DND-41 (cell line): ENCODE results near the gene ACADS.

Experiments
- ATAC-seq: fragments of 200-7000 bp; cut with Tn5 transposase; 3 replicates; pipeline ENCODE4 v1.9.1; 2021; ENCODE audit warnings: low read depth; ENCODE audit not compliant: insufficient read depth
- DNase-seq: peaks from one replicate; pipeline ENCODE4 v3.0.0-alpha.2; 2020
- H2AFZ ChIP-seq: 2 replicates; pipeline ENCODE4 v1.6.0; 2012; ENCODE audit warnings: low read depth, low read length
- H3K27ac ChIP-seq: 2 replicates; pipeline ENCODE4 v1.5.1; 2012; ENCODE audit warnings: low read length, inconsistent platforms
- H3K27me3 ChIP-seq: fragments of 200-600 bp; sonication (generic); 2 replicates; pipeline ENCODE4 v1.6.0; 2012; ENCODE audit warnings: low read length, mild to moderate bottlenecking, inconsistent platforms; ENCODE audit not compliant: insufficient read depth, poor library complexity
- H3K36me3 ChIP-seq: 2 replicates; pipeline ENCODE4 v1.5.1; 2012; ENCODE audit warnings: low read length, inconsistent platforms; ENCODE audit not compliant: insufficient read depth
- H3K4me1 ChIP-seq: 2 replicates; pipeline ENCODE4 v1.5.1; 2012; ENCODE audit warnings: mild to moderate bottlenecking, low read length; ENCODE audit not compliant: insufficient read depth
- H3K4me2 ChIP-seq: 2 replicates; pipeline ENCODE4 v1.6.0; 2012; ENCODE audit warnings: mild to moderate bottlenecking, moderate library complexity, low read length, inconsistent platforms; ENCODE audit not compliant: insufficient read depth
- H3K4me3 ChIP-seq, 2 experiments: fragments of 200-600 bp in 1 of 2; shearing (Covaris generic) in 1 of 2; 2 replicates each; pipeline ENCODE4 v1.5.1; 2012 to 2016; ENCODE audit warnings: inconsistent platforms in 2 of 2, low read length in 2 of 2, mild to moderate bottlenecking in 2 of 2, low read depth in 1 of 2, moderate library complexity in 1 of 2
- H3K79me2 ChIP-seq: 2 replicates; pipeline ENCODE4 v1.6.0; 2012; ENCODE audit warnings: low read length, inconsistent platforms; ENCODE audit not compliant: insufficient read depth
- H3K9ac ChIP-seq: 2 replicates; pipeline ENCODE4 v1.6.0; 2012; ENCODE audit warnings: low read depth, mild to moderate bottlenecking, inconsistent platforms, low read length, moderate library complexity
- H3K9me3 ChIP-seq: 2 replicates; pipeline ENCODE4 v1.5.1; 2012; ENCODE audit warnings: low read length, moderate library complexity, mild to moderate bottlenecking, inconsistent platforms; ENCODE audit not compliant: insufficient read depth, severe bottlenecking
- H4K20me1 ChIP-seq: 2 replicates; pipeline ENCODE4 v1.6.0; 2012; ENCODE audit warnings: low read length; ENCODE audit not compliant: insufficient read depth
- EZH2 ChIP-seq: IDR thresholded peaks from 3 replicates; pipeline ENCODE4 v1.6.1; 2012; ENCODE audit warnings: borderline replicate concordance, low read depth, mild to moderate bottlenecking, moderate library complexity, low read length, inconsistent platforms; ENCODE audit not compliant: severe bottlenecking
- TF ChIP-seq, protein P1 (sequence below): IDR thresholded peaks from 2 replicates; pipeline ENCODE4 v1.5.1; 2012; ENCODE audit warnings: borderline replicate concordance, low read length, moderate library complexity, mild to moderate bottlenecking; ENCODE audit not compliant: poor library complexity, severe bottlenecking; ENCODE audit errors: extremely low read depth

The ACADS gene, protein sequence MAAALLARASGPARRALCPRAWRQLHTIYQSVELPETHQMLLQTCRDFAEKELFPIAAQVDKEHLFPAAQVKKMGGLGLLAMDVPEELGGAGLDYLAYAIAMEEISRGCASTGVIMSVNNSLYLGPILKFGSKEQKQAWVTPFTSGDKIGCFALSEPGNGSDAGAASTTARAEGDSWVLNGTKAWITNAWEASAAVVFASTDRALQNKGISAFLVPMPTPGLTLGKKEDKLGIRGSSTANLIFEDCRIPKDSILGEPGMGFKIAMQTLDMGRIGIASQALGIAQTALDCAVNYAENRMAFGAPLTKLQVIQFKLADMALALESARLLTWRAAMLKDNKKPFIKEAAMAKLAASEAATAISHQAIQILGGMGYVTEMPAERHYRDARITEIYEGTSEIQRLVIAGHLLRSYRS

GRCh38 chr12:120725659-120726509 lies at the start of gene ACADS:
TSS of gene ACADS (plus strand) at chr12:120725826. CDS start at chr12:120725886, 60 bp downstream.
- Histone ChIP-seq H3K4me3 (peak within 1 kb of the TSS; percentile 54 to 78), H3K9ac (peak within 1 kb of the TSS; percentile 87), H3K4me2 (peak within 1 kb of the TSS; percentile 88), H3K79me2 (peaks cover 9% of the 10 kb centered on the region), H3K36me3 (peaks cover 48% of the 10 kb centered on the region), H3K4me1 (peaks cover 24% of the 10 kb centered on the region), H3K27me3 (no peaks in the 10 kb centered on the region), H4K20me1 (no peaks in the 10 kb centered on the region; the same call in 1 of the 2 replicates), H3K27ac (peak within 1 kb of the TSS; percentile 73), H3K9me3 (no peaks in the 10 kb centered on the region), H2AFZ (peak within 1 kb of the TSS; percentile 83)
- TF ChIP-seq EZH2 = no peak
- TF ChIP-seq, protein P1, sequence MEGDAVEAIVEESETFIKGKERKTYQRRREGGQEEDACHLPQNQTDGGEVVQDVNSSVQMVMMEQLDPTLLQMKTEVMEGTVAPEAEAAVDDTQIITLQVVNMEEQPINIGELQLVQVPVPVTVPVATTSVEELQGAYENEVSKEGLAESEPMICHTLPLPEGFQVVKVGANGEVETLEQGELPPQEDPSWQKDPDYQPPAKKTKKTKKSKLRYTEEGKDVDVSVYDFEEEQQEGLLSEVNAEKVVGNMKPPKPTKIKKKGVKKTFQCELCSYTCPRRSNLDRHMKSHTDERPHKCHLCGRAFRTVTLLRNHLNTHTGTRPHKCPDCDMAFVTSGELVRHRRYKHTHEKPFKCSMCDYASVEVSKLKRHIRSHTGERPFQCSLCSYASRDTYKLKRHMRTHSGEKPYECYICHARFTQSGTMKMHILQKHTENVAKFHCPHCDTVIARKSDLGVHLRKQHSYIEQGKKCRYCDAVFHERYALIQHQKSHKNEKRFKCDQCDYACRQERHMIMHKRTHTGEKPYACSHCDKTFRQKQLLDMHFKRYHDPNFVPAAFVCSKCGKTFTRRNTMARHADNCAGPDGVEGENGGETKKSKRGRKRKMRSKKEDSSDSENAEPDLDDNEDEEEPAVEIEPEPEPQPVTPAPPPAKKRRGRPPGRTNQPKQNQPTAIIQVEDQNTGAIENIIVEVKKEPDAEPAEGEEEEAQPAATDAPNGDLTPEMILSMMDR = no peak
- DNase-seq (peak; percentile 90), ATAC-seq (peak; percentile 100)

DNA sequence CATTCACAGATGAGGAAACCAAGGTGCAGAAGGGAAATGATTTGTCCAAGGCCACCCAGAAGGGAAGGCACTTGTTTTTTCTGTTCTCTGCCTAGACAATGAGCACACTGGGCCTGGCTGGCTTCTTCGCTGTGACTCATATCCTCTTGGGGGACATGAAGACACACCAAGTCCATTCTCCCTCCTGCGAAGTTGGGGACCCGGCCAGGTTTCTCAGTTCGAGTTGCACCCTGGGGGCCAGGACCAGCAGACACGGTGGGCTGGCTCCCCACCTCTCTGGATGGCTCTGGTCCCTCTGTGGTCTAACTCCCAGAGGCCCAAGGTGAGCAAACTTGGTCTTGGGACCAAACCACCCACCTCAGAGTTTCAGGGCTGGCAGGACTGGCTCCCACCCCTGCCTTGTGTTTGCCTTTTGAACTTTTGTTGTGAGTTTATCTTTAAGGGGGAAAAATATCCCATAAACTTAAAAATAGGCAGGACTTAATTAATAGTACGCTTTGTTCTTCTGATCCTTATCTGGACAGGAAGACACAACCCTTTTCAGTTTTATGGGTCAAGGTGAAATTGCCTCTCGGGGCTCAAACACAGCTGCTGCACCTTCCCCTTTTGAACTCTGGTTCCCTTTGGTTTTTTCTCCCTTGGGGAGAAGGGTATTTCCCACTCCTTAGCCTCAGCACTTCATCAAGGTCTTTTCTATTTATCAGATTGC lies 47.7 kb upstream of the ACADS start:
- Histone ChIP-seq H3K4me2 (no peak overlapping the region), H3K27ac (no peak overlapping the region)

GRCh38 chr12:120678572-120678971 lies 47.1 kb upstream of the ACADS start:
- ATAC-seq = no peak

More for the DNA sequence above, 47.7 kb upstream of the ACADS start:
- H3K4me1 ChIP-seq = no peaks in the 10 kb centered on the region
- no peak overlapping the region for H3K4me3 ChIP-seq
- H3K27me3 ChIP-seq = no peaks in the 10 kb centered on the region
- ATAC-seq (no peak), DNase-seq (no peak)
- H3K9me3 ChIP-seq = no peaks in the 10 kb centered on the region
- H4K20me1 ChIP-seq = no peaks in the 10 kb centered on the region
- H3K36me3 ChIP-seq = no peaks in the 10 kb centered on the region
- no peak overlapping the region for H3K9ac ChIP-seq
- no peaks in the 10 kb centered on the region for H3K79me2 ChIP-seq
- TF ChIP-seq EZH2 = no peak
- TF ChIP-seq, protein P1 = no peak
- H2AFZ ChIP-seq = no peak overlapping the region

More at GRCh38 chr12:120678572-120678971, 47.1 kb upstream of the ACADS start:
- no peak for DNase-seq
- no peak overlapping the region for H3K4me3 ChIP-seq
- no peaks in the 10 kb centered on the region for H3K9me3 ChIP-seq
- H3K27ac ChIP-seq = no peak overlapping the region
- no peak overlapping the region for H3K4me2 ChIP-seq
- no peak for TF ChIP-seq EZH2
- TF ChIP-seq, protein P1 = no peak
- no peaks in the 10 kb centered on the region for H3K79me2 ChIP-seq
- H3K36me3 ChIP-seq = no peaks in the 10 kb centered on the region
- H2AFZ ChIP-seq = no peak overlapping the region
- no peaks in the 10 kb centered on the region for H3K27me3 ChIP-seq
- no peaks in the 10 kb centered on the region for H3K4me1 ChIP-seq
- no peaks in the 10 kb centered on the region for H4K20me1 ChIP-seq
- H3K9ac ChIP-seq = no peak overlapping the region
